Putamen (tissue), 1 donor: ENCODE measurements around the gene CWC15.
"Not testable (repeated sequence)": the region's sequence is repeated elsewhere in the genome, so short reads cannot be mapped to it uniquely, and the experiment has no call there.

Source experiments
- DNase-seq: peaks from one replicate; pipeline ENCODE4 v3.0.0-alpha.2; 2016; ENCODE audit warnings: low spot score

The CWC15 gene

DNA sequence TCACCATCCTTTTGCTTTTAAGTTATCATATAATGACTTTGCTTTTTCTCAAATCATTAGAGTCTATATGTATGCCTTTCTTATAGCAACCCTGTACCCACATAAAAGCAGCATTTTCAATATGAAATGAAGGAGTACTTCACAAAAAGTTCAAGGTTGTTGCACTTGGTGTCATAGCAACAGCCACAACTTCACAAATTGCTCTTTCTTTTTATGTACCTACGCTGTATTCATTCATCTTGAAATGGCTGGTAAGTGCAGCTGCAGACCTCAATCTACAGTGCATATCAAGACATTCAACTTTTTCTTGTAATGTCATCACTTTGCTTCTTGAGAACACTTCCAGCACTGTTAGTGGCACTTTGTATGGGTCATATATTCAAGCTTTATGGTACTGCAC is 18.6 kb downstream of the CWC15 start:
- no peak for DNase-seq

DNA sequence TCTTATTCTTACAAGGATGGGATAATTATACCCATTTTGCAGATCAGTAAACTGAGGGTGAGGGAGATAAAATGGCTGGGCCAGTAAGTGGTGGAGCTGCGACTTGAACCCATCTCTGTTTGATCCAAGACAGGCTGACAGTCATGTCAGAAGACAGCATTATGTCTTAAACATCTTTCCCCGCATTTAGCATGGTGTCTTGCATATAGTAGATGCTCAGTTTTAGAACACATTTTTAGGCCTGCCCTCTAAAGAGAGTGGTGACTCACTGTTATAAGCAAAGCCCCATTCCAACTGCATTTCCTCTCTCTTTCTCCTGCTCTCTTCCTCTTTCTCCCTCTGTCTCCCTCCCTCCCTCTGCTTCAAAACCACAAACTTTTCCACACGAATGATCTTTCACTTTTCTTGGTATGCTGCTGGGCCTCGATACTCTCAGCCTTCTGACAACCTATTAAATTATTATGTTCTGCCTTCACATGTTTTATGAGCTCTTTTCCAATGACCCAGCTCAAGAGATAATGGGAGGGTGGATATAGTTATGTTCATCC is 25.2 kb downstream of the CWC15 start:
- DNase-seq: no peak

DNA sequence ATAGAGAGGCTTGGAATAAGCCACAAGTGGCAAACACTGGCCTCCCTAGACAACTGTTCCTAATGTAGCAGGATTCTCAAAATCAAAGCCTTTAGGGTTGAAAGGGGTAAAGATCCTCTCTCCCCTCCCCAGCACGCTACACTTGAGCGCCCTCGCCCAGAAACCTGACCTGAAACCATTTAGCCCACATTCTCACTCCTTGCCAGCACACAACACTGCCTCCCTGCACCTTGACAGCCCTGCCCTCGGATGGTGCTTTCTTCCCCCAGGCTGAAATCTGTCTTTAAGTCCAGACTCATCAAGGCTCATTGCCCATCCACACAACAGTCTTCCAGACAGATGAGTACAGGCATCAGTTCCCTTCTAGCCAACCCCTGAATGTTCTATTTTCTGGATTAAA is 26.5 kb downstream of the CWC15 start:
- DNase-seq: no peak

DNA sequence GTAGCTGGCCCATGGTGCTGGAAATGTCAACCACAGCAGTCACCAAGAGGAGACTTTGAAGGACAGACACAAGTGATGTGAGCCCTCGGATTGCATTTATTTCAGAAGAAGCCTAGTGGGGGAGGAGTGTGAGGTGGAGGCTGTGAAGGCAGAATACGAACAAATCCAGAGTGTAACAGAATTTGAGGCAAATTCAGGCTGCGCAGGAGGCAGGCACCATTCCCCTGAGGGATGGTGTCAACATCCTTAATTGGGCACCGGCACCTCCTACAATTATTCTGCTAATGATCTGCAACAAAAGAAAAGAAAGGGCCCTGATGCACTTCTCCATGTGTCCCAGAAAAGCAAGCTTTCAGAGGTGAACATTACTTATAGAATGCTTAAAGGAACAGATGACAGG is 32.2 kb downstream of the CWC15 start:
- no peak for DNase-seq

DNA sequence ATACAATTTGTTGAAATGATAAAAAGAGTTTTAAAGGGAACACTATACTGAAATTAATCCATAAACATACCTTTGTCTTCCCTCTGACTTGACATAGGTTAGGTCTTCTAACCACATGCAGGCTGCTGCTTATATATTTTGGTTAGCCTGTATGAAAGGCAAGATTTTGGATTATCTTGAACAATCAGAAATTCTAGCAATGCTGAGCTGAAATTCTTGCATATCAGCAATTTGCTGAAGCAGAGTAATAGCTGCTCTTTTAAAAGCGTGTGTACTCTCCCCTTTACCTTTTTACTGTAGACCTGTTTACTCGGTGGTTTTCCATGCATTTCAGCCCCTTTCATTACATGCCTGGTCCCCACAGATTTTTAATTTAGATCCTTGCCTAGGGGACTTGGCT is 34.0 kb downstream of the CWC15 start:
- DNase-seq: no peak

DNA sequence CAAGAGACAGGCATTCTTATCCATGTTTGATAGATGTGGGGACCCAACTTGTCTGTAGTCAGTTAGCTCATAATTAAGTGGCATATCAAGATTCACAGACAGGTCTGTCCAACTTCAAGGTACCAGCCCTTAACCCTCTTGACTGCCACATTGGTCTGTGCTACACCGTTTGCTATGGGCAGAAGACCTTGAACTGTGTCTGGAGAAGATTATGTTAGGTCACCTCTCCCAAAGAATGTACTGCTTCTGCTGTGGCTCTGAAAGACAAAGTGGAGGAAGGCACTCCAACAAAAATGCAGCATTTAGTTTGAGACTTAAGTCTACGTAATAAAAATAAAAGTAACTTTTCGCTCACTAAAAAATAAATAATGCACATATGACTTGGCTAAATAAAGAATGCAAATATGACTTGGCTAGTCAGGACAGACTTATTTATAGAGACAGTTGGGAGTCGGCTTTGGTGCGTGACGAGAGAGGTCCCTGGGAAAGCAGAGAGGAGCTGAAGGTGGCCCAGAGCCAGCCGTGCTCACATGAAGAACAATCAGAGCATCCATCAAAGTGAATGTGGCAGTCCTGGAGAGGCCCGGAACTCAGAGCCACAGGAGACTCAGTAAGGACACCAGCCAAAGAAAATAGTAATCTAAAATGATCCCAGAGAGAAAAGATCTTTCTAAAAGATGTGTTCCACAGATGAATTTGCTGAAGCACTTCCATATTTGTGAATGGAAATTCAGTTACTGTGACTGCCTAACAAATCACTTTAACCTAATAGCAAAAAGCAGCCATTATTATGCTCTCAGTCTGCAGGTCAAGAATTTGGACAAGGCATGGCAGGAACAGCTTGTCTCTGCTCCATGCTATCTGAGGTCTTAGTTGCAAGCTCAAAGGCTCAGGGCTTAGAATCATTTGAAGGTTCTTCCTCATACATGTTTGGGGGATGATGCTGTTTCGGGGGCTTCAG is 35.0 kb downstream of the CWC15 start:
- peak; percentile 30 for DNase-seq

DNA sequence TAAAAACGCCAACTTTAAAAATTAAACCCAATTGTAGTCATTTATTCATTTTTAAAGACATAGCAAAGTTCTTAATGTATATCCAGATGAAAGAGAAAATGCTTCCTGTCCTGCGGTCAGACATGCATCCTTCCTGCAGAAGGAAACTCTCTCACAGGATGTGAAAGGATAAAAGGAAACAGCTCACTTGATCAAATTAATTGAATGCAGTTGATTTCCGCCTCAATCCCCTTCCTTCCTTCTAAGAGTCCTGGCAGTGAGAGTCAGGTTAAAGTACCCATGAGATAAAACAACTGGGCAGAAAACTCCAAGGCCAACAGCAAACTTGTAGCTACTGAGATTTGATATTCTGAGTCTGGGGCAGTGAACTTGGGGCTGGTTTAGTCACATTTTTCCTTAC is 38.5 kb downstream of the CWC15 start:
- DNase-seq: no peak

DNA sequence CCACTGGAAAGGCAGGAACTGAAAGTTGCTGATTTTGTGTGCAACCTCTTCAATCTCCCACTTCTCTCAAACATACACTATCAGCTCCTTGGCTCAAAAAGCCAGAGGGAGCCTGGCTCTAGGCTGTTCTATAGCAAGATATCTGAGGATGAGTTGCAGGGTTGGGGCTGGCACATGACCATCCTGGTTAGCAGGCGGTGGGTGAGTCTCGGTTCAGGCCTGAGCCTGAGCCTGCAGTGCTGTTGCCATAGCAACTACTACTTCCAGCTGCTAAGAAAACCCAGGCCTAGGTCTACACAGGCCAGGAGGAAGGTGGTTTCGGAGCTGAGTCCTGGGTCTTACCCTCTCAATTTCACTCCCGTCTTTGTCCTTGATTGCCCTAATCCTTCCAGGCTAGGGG is 39.0 kb downstream of the CWC15 start:
- DNase-seq: no peak

DNA sequence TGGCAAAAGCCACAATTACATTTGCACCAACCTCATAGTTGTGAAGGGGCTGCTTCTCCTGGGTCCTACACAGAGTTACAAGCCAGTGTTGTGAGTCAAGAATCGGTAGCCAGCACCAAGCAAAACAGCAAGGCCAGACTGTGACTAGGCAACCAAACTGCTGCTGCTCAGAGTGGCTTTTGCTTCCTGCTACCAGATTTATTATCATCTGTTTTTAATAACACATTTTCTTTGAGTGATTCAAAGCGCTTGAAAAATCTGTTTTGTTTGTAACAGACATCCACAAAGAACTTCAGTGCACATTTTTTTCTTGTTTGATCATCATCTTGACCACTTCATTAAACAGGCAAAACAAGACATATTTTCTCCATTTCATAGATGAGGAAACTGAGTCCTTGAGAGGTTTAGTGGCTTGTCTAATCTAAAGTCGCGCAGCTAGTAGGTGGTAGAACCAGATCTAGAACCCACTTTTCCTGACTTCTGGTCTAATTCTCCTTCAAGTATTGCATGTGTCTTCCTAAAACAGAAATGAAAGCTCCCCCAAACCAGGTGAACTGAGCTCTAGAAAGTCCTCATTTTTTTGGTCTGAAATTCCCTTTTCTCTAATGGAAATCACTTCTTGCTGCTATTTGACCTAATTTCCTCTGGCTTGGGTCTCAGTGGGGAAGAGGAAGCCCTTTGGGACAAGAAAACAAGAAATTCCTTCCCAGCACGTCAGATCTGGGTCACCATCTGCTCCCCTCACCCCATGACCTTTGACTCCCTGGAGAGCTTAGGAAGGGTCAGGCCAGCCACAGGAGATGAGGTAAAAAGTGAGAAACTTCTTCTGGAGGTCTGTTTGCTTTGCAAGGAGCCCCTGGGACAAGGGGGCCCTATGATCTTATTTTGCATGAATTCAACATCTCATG is 39.9 kb downstream of the CWC15 start:
- DNase-seq: peak; percentile 37

DNA sequence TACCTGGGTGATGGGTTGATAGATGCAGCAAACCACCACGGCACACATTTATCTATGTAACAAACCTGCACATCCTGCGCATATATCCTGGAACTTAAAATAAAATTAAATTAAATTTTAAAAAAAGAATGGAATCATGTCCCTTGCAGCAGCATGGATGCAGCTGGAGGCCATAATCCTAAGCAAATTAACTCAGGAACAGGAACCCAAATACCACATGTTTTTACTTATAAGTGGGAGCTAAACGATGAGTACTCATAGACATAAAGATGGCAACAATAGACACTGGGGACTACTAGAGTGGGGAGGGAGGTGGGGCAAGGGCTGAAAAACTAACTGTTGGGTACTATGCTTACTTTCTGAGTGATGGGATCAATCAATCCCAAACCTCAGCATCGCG is 40.9 kb downstream of the CWC15 start:
- no peak for DNase-seq

DNA sequence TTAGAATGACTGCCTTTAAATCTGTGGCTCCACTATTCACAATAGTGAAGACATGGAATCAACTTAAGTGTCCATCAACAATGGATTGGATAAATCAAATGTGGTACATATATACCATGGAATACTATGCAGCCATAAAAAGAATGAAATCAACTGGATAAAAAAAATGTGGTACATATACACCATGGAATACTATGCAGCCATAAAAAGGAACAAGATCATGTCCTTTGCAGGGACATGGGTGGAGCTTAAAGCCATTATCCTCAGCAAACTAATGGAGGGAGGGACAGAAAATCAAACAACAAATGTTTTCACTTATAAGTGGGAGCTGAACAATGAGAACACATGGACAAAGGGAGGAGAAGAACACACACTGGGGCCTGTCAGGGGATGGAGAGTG is 41.3 kb downstream of the CWC15 start:
- not testable (repeated sequence) for DNase-seq

DNA sequence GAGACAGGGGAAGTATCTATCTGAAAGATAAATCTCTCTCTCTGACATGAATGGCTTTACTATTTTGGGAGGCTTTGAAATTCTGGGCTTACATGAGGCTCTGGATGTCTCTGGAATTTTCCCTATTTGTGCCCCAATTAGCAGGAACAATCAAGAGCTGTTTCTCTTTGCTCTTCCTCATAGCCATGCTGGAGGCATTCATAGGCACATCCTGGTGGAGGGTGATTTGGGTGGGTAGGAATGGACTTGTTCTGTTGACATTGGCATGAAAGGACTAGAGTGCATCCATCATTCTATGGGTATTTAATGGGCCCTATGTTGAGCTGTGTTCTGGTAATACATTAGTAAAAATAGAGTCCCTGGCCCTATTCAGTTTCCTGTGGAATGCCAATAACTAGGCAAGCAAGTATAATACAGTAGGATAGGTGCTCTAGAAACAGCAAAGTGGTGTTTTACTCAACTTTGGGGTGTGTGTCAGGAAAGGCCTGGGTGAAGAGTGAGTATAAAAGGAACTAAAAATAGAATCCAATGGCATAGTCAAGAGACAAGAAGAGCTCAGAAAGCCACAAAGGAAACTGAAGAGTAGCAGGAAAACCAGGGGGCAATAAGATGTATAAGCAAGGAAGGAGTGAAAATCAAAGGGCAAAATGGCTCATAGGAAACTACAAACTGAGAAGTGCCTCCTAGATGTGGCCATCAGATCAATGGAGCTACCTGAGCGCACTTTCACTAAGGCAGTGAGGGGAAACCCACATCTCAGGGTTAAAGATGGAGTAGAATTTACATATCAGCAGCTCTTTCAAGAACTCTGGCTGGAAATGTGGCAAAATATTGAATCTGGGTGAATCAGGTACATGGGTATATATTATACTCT is 45.0 kb downstream of the CWC15 start:
- no peak for DNase-seq

DNA sequence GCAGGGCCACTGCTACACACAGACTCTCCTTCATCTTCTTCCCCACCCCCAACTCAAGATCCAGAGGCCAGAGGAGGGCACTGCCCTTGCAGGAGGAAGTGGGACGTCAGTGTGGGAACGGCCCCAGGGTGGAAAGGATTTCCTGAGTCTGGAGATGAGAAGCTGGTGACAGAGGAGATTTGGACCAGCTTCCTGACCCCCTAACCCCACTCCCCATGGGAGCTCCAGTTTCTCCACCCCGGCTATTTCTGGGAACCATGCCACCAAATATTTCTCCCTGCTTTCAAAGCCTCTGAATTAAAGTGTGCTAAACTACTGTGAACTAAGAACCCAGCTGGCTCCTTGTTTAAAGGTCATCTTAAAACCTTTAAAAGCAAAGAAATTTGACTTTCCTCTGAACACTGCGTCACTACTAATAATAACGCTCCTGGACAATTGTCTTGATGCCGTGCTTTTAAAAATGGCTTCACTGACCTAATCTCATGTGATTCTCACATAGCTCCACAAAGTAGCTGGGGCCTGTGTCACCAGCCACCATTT is 46.6 kb downstream of the CWC15 start:
- DNase-seq: peak; percentile 64

DNA sequence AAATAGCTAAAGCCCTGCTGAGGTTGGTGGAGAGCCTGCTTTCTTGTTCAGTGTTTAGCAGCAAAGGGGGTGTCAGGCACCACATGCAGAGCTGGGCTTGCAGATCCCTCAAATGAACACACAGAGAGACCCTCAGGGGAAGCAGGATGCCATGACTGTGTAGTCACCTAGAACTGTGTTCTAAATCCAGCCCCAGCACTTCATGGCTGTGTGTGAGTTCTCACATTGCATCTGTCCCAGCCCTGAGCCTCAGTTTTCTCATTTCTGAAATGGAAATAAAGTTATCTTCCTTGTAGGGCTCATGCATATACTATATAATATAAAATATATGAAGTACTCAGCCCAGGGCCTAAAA is 47.1 kb downstream of the CWC15 start:
- no peak for DNase-seq

DNA sequence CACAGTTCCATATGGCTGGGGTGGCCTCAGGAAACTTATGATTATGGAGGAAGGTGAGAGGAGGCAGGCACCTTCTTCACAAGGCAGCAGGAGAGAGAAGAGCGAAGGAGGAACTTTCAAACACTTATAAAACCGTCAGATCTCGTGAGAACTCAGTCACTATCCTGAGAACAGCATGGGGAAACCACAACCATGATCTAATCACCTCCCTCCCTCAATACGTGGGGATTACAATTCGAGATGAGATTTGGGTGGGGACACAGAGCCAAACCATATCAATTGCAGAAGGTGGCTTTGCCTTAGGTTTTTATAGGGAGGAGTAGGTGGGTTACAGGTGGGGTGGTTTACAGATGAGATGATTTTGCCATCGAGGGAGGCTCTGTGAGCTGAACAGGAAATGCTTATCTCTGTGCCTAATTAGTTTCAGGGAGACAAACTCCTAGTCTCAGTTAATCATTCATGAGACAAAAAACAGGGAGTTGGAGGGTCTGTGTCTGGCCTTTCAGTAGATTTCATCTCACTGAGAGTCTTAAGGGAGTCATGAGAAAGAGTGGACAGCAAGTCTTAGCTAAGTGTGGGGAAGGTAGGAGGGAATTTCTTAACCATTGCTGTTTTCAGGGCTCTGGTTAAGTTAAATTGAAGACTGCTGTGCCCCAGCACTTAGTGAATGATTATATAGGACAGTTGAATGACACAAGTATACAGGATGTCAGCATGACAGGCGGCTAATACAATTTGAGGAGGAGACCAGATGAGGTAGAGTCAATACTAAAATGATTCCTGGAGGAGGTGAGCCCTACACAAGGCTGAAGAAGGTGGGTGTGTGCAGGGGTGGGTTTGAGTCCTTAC is 47.7 kb downstream of the CWC15 start:
- no peak for DNase-seq

DNA sequence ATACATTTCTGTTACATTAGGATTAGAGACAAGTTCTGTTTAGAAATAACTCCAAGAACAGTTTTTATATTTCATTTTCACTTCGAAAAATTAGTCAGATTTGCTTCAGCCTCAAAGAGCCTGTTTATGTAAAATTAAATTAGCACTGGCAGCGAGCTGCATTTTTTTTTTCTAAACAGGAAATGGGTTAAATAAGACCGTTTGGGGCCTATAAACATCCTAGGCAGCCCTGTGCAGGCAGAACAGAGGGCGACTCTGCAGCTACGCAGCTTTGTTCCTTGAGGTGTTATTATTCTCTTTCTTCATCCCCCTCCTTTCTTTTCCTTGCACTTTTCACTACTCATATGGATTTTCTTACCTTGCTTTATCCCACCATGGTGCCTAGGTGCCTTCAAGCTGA is 48.7 kb downstream of the CWC15 start:
- no peak for DNase-seq

DNA sequence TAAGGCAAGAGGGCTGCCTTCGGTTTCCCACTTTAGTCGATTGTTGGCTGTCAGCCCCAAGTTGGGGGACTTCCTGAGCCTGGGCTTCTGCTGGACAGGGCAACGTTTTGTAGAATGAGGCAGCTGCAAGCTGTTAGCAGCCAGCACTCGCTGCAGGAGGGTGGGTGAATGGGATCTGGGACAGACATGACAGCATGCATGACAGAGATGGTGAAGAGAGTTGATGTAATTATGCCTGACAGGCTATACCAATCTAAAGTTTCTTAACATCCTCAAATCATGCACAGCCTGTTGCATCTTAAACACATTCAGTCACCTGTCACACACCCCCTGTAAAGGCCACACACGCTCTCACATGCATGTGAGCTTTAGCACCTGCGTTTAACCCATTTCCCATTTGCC is 49.2 kb downstream of the CWC15 start:
- DNase-seq: no peak

DNA sequence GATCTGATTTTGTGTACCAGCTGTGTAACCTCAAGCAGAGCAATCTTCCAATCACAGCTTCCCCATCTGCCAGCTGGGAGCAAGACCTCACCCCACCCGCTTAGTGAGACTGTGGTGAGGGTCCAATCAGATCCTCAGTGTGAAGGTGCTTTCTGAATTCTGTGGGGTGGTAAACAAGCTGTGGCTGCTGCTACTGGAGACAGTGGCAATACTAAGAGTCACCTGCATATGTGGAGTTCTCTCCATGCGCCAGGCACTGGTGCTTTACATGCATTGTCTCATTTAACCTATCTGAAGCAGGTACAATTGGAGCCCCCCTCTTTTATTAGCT is 50.4 kb downstream of the CWC15 start:
- no peak for DNase-seq

DNA sequence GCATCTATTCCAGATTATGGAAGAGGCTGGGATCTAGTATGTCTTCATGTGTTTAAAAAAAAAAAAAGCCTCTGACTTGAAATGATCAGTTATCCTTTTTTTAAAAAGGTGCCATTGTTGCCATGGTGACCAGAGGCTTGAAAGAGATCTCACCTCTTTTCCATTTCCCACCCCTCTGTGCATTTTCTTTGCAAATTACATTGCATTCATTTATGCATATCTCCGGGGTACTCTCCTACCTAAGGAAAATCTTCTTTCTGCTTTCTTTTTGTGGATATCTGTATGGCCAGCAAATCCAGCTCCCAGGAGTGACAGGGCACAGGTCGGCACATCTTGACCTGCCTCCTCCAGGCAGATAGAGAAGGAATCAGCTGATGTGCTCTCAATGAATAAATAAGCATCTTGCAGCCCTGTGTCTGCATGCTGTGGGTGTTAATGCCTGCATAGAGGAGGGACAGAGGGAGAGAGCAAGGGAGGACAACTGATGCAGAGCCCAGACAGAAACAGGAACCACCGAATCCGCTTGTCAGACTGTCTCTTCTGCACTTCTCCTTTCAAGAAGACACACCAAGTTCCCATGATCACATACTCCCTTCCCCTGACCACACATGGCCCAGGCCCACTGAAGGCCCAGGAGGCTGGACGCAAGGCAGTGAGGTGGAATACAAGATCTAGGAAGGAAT is 50.9 kb downstream of the CWC15 start:
- peak; percentile 36 for DNase-seq

DNA sequence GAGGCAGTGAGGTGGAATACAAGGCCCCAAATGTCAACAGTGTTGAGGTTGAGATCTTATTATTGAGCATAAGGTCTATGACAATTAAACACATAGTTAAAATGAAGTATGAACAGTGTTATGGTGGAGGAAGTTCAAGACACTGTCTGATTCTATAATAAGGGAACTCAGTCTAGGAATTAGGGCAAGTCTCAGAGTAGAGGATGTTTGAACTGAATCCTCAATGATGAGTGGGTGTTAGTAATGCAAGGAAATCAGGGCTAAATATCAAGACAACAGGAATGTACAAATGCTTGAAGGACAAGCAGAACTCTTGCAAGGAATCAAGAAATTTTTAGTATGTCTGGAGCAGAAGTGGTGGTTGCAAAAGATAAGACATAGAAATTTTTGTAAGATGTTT is 53.0 kb downstream of the CWC15 start:
- DNase-seq: no peak
